Mesenteric fat pad (tissue), 1 donor: Measurements from ENCODE around the gene COPZ1. TPM values are rescaled to one million over a fixed set of nuclear protein-coding genes. Genes with fewer than 3 reads are reported as not detected.

Source experiments
- DNase-seq: peaks from one replicate; pipeline ENCODE4 v3.0.0-alpha.2; 2020; ENCODE audit warnings: low spot score
- total RNA-seq: library from RNA; stranded (reverse); fragmentation: NEBNext Ultra II Directional; extraction: Animal tissue kit (Norgen Biotek cat#: 25700); gene quantifications from one replicate; pipeline ENCODE4 v1.2.1, GENCODE V29; 2021
- donor health status: DM: yes; HTN: yes; CAD: no.

The COPZ1 gene
- total RNA-seq, 1 donor from 2014 or later, result 93.8 TPM

DNA sequence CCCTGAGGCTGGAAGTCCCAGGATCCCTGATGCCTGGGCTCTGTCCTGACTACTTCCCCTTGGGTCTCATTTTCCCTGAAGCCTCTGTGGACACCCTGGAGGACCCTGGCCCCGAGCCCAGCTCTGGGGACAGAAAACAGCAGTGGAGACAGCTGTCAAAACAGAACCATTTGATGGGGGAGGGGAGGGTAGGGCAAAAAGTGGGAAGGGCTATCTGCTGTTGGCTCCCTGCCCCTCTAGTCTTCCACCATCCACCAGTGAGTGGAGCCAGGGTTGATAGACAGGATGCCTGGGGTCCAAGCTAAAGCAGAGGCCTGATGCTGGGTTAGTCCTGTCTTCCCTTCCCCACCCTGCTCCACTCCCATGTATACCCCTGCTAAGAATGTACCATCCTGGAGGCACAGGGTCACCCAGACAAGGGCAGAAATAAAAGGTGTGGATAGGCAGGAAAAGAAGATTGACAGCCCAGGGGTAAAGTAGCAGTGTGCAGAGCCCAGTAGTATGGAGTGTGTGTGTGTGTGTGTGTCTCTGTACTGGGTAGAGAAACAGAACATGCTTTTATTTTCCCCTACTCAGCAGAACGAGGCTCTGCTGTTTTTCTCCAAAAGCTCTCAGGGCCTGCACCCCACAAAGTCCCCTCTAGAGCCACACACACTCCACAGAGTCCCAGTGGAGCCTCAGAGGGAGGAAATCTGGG lies 49.8 kb downstream of the COPZ1 start:
- DNase-seq, result no peak

GRCh38 chr12:54375259-54375579 lies 50.3 kb downstream of the COPZ1 start:
- no peak for DNase-seq

DNA sequence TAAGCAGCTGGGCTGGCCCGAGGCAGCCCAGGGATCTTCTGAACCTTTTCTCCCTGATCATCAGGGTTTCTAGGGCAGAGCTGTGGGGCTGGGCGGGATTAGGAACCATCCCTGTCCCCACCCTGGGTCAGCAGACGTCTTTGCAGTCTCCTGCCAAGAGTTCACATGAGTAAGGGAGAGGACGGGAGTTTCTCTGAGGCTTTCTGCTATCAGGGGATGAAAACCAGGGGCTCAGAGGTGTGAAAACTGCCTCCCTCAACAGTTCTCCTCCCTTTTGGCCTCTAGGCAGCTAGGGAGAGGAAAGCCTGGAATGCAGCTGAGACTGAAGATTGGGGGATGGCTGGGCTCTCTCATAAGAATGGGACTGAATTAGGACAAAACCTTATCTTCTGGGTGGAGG lies 51.7 kb downstream of the COPZ1 start:
- no peak for DNase-seq

DNA sequence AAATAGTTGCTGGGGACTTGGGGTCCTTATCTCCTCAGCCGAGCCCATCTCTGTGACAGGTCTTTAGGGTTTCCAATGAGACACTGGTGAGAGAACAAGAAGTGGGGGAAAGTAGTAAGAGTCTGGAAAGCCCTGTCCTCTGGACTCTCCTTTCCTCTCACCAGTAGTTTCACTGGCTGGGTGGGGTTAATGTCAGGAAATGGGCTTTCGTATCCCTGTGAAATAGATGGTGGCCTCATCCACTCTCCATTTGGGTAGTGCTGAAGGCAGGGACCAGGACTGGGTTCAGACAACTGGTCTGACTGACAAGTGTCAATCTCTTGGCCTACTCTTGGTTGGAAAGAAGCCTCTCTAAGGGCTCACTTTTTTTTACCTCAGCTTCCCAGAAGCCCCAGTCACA lies 52.1 kb downstream of the COPZ1 start:
- no peak for DNase-seq

DNA sequence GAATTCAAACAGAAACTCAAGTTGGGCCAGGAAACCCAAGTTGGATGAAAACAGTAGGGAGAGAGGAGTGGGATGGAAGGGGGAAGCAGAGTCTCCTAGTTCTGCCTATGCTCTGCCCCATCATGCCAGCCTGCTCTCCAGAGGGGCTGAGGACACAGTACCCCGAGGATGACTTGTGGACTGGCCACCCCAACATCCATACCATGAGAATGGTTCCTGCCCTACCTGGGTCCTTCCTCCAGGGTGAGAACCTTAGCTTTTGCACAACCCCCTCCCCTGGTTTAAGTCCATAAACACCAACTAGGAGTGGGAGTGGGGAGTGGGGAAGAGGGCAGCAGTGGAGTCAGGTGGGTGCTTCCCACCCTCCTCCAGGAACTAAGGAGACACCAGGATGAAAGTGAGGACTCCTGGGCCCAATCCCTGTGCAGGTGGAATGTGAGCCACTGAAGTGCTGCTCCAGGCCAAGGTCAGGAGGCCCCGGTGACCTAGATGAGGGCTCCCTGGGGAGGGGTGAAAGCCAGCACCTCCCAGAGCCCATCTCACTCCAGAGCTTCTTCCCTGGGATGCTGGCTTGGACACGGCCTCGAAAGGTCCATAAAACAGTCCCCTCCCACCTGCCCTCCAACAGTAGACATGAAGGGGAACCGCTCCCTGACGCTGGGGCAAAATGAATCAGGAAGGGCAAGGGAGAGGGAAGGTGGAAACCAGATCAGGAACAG lies 53.0 kb downstream of the COPZ1 start:
- DNase-seq, result no peak

DNA sequence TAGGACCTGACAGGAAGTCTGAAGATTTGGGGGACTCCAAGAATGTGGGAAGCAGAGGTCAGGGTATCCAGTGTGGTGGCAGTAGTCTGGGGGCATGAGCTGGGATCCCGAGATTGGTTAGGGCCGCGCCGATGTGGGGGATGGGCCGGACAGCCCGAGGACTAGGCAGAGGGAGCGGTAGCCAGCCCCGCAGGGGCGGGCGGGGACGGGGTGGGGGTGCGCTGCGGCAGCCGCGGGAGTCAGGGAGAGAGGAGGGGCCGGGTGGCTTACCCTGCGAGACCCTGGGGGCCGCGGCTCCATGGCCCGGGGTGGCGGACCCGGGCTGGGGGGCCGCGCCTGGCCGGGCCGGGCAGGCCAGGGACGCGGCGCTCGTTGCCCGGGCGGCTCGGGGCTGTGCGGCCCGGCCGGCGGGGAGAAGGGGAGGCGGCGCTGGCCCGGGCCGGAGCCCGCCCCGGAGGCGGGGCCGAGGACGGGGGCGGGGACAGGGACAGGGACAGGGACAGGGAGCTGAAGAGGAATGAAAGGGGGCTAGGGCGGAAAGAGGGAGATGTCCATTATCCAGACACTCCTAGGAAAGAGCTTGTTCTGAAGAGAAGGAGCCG lies 54.0 kb downstream of the COPZ1 start:
- DNase-seq, result no peak

DNA sequence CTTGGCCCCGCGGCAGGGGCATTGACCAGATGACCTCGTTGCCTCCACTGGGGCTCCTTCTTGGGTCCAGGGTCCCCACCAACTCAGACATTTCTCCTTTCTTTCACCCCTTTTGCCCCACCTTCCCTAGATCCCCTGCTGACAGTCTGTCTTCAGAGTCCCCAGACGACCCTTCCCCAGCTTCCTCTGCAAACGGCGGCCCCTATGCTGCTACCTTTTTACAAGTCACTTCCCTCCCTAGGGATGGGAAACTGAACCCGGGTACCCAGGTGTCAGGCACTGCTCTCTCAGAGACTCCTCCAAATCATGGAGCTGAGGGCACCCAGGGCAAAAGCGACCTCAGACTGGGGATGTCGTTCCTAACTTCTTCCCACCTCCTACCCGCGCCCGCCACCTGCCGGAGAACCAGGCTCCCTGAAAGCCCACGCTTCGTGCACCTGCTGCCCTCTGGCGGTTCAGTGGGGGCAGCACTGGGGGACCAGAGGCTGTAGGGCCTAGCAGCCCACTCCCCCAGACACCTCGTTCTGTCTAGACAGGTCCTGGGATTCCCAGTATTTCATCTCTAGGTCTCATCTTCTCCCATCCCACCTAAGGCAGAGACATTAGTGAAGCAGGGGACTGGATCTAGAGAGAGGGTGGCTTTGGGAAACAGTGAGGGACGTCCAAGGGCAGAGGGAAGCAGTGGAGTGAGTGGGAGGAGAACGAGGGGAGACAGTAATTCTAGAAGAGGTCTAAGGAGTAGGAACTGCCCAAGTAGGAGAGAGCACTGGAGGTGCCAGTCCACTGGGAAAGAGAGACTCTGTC lies 54.7 kb downstream of the COPZ1 start:
- peak; percentile 96 for DNase-seq

- DNase-seq, result no peak
Measured at GRCh38 chr12:54381136-54381535, 56.2 kb downstream of the COPZ1 start.

DNA sequence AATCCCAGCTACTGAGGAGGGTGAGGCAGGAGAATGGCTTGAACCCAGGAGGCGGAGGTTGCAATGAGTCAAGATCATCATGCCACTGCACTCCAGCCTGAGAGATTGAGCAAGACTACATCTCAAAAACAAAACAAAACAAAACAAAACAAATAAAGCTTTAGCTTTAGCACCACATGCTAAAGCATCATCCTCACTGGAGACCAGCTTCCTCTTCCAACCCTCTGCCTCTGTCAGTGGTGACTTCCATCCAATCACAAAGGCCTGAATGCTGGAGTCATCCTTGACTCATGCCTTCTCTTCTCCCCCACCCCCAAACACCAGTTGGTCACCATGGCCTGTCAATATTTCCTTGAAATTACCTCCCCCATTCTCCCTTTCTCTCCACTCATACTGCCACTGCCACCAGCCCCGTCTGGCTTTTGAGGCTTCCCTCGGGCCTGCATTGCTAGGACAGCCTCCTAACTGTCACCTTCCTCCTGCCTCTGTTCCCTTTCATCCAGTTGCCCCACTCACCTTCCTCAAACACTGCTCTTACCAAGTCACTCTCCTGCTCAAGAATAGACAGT lies 58.2 kb downstream of the COPZ1 start:
- no peak for DNase-seq

DNA sequence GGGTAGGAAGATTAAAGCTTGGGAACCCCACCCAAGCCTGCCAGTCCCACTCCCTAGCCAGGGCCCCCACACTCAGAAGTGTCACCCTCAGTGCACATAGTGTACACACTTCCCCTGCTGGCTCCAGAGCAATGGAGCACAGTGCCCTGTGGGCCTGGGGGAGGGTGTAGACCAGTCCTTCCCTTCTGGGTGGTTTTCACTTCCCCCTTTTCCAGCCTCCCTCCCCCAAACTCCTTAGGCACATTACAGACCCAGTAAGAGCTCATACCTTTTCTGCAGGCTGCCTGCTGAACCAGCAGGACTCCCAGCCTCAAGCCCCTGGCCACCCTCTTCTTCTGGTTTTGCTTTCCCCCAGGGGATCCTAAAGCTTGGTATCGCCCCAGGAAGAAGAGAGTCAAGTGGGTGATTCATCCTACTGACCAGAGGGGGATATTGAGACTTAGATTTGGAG lies 59.7 kb downstream of the COPZ1 start, which contains the start of gene ZNF385A:
Gene ZNF385A (minus strand): TSS at position 143 of the 451 bp plus-strand sequence. CDS start 219 bp downstream, outside the sequence.
- DNase-seq, result no peak

- no peak for DNase-seq
Measured at GRCh38 chr12:54385251-54385914, 60.5 kb downstream of the COPZ1 start.

GRCh38 chr12:54386403-54387113 lies 61.6 kb downstream of the COPZ1 start:
- DNase-seq, result no peak

GRCh38 chr12:54387114-54387467 lies 62.2 kb downstream of the COPZ1 start:
- DNase-seq, result no peak

GRCh38 chr12:54388237-54389133 lies 63.6 kb downstream of the COPZ1 start:
- DNase-seq, result no peak

DNA sequence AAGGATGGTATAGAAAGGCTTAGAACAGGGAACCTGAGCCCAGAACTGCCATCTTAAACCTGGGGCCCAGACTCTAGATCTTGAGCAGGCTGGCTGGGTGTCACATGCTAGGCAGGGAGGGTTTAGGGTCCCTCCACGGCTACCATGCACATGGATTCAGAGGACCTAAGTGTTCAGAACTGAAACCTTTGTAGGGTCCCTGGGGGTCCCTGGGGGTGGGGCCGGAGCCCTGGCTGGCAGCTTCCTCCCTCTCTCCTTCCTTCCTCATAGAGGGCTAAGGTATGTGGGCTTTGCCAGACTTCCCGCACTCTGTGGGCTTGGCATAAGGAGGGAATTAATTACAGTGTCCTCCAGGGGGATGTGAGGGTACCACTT lies 64.2 kb downstream of the COPZ1 start:
- peak; percentile 85 for DNase-seq

DNA sequence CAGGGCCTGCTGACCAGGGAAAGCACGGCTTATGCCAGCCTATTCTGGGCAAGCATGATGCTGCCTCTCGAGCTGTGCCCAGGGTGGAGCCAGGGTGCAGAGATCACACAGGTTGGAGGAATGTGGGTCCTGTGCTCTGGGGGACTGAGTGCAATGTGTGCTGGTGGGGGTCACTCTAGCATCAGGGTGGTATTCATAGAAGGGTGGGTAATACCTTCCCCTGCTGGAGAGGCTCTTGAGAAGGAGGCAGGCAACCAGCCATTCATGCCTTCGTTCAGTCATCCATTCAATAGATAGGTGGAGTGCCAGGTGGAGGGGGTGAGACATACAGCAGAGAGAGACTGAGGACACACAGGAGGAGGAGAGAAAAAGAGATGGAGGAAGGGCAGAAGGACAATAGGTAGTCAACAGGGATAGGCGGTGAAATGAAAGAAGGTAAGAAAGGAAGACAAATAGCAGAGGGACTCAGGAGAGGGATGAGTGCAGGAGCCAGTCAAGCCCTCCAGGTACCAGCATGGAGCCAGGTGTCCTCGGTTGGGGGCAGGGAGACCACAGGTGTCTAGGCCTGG lies 64.8 kb downstream of the COPZ1 start:
- no peak for DNase-seq

DNA sequence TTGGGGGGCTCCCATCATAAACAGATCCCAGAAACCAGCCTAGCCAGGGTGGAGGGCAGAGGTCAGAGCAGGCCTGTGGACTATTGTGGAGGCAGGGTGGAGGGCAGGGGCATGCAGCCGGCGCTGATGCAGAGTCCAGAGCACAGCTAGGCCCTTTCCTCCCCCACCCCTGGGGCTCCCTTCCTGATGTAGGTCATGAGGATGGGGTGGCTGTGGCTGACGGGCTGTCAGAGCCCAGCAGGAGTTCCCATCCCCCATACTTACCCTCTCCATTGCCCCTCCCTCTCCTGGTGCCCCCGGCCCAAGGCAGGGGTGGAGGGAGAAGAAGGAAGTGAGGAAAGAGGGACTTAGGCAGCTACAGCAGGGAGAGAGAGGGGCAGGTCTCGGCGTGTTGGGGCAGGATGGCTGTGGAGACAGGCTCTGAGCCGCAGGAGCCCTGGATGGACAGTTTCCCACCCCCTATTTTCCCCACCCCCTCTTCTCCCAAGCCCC lies 65.3 kb downstream of the COPZ1 start:
- peak; percentile 81 for DNase-seq

GRCh38 chr12:54390668-54391551 lies 66.0 kb downstream of the COPZ1 start:
- DNase-seq, result no peak
